Stimulated activated CD4-positive, alpha-beta T cell treated with anti-CD3 and anti-CD28 coated beads, Interleukin-4, amount 100 ng/mL, for 4 hours (primary cell): ENCODE measurements around the gene GNB2.
"Not testable (repeated sequence)": the region's sequence is repeated elsewhere in the genome, so short reads cannot be mapped to it uniquely, and the experiment has no call there.

Experiments used
- DNase-seq, 2 experiments: peaks; one replicate each; pipeline ENCODE4 v3.0.0-alpha.2; 2020

GNB2 gene

GRCh38 chr7:100665168-100665726, 8.3 kb upstream of the GNB2 start:
- no peak for DNase-seq

- no peak for DNase-seq
Measured at GRCh38 chr7:100667331-100668068, 6.0 kb upstream of the GNB2 start.

DNA sequence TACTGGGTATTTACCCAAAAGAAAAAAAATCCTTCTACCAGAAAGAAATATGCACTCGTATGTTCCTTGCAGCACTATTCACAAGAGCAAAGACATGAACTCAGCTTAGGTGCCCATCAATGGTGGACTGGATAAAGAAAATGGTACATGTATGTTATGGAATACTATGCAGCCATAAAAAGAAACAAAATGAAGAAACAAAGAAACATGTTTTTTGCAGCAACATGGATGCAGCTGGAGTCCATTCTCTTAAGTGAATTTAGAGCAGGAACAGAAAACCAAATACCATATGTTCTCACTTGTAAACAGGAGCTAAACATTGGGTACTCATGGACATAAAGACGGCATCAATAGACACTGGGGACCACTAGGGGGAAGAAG, 5.5 kb upstream of the GNB2 start:
- DNase-seq: no peak

- DNase-seq: not testable (repeated sequence)
Measured at GRCh38 chr7:100669106-100669505, 4.4 kb upstream of the GNB2 start.

- DNase-seq: no peak
Measured at GRCh38 chr7:100670074-100670473, 3.5 kb upstream of the GNB2 start.

- no peak for DNase-seq
Measured at GRCh38 chr7:100671353-100672327, 1.9 kb upstream of the GNB2 start.

GRCh38 chr7:100673942-100674410, 436 bp downstream of the GNB2 start:
- peak in 1 of 2 experiments; percentile 50 for DNase-seq

DNA sequence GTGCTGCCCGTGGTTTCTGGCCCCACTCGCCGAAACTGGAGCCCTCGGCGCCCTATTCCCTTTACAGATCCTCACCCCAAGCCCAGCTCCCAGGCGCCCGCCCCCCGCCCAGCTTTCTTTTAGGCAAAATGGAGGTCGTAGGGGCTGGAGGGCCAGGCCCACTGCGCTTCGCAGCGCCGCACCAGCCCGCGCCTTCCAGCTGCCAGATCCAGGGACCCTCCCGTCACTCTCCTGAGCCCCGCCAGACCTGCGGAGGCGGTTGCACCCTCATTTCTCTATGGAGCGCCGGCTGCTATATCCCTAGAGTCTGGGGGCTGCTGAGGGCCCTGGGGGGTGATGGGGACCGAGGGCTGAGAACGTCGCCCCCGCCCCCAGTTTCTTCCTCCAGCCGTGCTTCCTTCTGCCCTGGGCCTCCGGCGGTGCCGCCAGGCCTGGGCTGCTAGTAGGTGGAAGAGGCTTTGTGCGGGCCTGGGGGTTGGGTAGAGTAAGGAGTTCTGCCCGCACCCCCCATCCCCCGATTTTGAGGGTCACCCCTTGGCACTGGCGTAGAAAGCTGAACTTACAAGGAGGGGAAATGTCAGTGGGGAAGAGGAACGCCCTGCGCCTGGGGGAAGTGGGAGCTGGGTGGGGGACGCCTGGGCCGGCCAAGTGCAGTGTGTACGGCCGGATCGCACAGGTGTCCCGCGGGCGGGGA, 1.0 kb downstream of the GNB2 start:
- DNase-seq: no peak

GRCh38 chr7:100675105-100675451, 1.5 kb downstream of the GNB2 start:
- DNase-seq: no peak

DNA sequence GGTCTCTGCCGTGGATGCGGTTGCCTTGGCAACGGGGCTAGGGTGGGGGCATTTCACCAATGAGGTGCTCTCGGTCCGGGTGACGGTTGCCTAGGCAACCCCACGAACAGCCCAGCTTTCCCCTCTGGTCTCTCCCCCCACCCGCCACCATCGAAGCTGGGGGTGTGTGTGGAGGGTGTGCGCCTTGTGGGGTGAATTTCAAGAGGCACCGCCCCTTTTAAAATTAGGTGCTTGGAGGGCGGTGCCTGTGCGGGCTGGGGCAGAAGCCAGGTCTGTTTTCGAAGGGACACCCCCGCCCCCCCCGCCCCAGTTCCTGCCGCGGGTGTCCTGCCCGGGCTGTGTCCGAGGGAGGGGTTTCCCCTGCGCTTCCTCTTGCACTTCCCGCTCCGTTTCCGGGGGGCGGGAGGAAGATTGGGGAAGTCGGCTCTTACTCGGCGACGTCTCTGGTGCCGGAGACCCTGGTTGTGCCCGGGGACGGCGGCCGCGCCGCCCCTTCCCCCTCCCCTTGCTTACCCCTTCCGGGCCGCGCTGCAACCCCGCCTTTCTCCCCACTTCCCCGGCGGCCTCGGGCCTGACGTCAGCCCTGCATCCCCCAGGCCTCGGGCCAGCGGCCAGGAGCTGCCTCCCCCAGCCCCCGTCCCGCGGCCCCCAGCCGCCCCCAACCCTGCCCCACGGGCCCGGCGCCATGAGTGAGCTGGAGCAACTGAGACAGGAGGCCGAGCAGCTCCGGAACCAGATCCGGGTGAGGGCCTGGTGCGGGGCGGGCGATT, 2.2 kb downstream of the GNB2 start:
- DNase-seq: peak; percentile 70 to 87

DNA sequence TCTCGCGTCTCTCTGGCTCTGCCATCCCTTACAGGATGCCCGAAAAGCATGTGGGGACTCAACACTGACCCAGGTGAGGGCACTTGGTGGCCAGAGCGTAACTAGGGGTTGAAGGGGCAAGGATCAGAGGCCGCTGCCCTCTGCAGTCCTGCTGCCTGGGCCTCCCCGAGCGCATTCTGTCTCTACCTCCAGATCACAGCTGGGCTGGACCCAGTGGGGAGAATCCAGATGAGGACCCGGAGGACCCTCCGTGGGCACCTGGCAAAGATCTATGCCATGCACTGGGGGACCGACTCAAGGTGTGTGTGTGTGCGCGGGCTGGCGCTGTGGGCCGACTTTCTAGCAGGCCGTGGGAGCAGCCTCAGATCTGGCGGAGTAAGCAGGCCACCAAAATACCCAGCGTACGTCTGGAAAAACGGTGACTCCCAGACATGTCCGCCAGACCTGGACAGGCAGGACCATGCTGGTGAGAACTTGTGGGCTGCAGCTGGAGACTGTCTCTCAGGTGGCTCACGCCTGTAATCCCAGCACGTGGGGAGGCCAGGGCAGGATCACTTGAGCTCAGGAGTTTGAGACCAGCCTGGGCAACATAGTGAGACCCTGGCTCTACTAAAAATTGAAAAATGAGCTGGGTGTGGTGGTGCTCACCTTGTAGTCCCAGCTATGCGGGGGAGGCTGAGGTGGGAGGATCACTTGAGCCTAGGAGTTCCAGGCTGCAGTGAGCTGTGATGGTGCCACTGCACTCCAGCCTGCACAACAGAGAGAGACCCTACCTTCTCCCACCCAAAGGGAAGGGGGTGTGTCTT, 3.2 kb downstream of the GNB2 start:
- no peak for DNase-seq

DNA sequence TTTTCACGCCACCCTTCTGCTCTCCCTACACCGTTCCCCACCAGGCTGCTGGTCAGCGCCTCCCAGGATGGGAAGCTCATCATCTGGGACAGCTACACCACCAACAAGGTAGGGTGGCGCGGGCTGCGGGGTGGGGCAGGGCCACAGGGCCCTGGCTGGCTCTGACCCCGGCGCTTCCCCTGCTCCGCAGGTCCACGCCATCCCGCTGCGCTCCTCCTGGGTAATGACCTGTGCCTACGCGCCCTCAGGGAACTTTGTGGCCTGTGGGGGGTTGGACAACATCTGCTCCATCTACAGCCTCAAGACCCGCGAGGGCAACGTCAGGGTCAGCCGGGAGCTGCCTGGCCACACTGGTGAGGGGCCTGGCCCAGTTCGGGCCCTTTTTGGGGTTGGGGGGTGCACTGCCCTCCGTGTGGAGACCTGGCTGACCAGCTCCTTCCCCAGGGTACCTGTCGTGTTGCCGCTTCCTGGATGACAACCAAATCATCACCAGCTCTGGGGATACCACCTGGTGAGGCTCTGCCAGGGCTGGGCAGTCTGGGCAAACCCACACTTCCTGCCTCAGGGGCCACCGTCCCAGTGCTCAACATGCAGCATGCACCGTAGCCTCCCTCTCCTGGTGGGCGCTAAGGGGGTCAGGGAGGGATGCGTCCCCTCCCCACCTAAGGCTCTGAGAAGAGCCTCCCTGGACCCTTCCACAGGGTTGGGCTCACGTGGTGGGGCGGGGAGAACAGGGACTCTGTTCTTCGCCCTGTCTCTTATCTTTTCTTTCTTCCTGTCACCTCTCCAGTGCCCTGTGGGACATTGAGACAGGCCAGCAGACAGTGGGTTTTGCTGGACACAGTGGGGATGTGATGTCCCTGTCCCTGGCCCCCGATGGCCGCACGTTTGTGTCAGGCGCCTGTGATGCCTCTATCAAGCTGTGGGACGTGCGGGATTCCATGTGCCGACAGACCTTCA, 4.0 kb downstream of the GNB2 start:
- DNase-seq: no peak

DNA sequence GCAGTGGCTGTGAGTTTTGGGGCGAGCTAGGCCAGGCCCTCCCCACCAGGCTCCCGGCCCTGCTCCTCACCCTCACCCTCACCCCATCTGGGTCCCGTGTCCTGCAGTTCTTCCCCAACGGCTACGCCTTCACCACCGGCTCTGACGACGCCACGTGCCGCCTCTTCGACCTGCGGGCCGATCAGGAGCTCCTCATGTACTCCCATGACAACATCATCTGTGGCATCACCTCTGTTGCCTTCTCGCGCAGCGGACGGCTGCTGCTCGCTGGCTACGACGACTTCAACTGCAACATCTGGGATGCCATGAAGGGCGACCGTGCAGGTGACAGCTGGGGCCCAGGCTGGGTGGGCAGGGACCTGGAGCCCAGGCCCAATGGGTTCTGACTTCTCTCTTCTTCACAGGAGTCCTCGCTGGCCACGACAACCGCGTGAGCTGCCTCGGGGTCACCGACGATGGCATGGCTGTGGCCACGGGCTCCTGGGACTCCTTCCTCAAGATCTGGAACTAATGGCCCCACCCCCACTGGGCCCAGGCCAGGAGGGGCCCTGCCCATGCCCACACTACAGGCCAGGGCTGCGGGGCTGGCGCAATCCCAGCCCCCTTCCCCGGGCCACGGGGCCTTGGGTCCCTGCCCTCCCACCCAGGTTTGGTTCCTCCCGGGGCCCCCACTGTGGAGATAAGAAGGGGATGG, 4.9 kb downstream of the GNB2 start:
- no peak for DNase-seq

GRCh38 chr7:100679129-100679926, 5.8 kb downstream of the GNB2 start:
- DNase-seq: no peak

- no peak for DNase-seq
Measured at GRCh38 chr7:100679927-100680575, 6.5 kb downstream of the GNB2 start.

DNA sequence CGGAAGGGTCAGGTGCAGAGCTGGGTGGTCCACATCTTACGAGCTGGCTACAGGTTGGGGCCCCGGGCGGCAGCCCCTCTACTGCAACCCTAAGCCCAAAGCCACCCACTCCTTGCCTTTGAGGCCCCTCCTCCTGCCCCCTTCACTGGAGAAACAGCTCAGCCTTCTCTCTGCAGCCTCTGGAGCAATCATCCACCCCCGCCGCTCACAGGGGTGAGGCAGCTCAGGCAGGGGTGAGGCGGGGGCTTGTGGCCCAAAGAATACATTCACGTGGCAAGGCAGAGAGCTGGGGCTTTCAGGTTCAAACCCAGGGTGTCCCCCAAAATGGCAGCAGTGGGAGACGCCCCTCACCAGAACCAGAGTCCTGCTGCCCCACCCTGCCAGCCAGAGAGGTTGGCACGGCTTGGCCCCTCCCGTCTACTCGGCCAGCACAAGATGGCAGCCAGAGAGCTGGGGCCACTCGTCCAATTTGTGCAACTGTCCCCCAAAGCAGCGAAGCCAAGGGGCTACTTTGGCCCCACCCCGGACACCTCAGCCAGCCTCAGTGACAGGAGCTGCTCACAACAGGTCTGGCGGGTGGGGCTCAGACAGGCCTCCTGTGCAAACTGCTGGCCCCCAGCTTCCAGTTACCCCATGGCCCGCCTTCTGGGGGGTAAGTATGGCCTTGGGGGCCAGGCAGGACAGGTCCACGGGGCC, 7.2 kb downstream of the GNB2 start:
- no peak for DNase-seq

- no peak for DNase-seq
Measured at GRCh38 chr7:100681491-100682227, 8.1 kb downstream of the GNB2 start.
